SJCRH30 (cell line): ENCODE data around the gene NYNRIN. TPM values are rescaled to one million over a fixed set of nuclear protein-coding genes. Genes with fewer than 3 reads are reported as not detected.
"Not testable (repeated sequence)": the region's sequence is repeated elsewhere in the genome, so short reads cannot be mapped to it uniquely, and the experiment has no call there.

Source experiments
- DNase-seq, 2 experiments: peaks; one replicate each; pipeline ENCODE4 v3.0.0-alpha.2; 2015 to 2020
- H3K27ac ChIP-seq: fragments of 250-450 bp; sonication (Bioruptor Pico); 2 replicates; pipeline ENCODE4 v1.5.1; 2020; ENCODE audit warnings: mild to moderate bottlenecking, moderate library complexity
- H3K27me3 ChIP-seq: fragments of 250-450 bp; sonication (Bioruptor Pico); 2 replicates; pipeline ENCODE4 v1.5.1; 2020; ENCODE audit warnings: mild to moderate bottlenecking, moderate library complexity
- H3K36me3 ChIP-seq: fragments of 250-450 bp; sonication (Bioruptor Pico); 2 replicates; pipeline ENCODE4 v1.5.1; 2020; ENCODE audit warnings: mild to moderate bottlenecking, moderate library complexity
- H3K4me1 ChIP-seq: fragments of 250-450 bp; sonication (Bioruptor Pico); 2 replicates; pipeline ENCODE4 v1.5.1; 2020; ENCODE audit warnings: mild to moderate bottlenecking, moderate library complexity
- H3K4me3 ChIP-seq: fragments of 250-450 bp; sonication (Bioruptor Pico); 2 replicates; pipeline ENCODE4 v1.5.1; 2020; ENCODE audit warnings: mild to moderate bottlenecking, moderate library complexity
- H3K9me3 ChIP-seq: fragments of 250-450 bp; sonication (Bioruptor Pico); replicated peaks from 2 replicates; pipeline ENCODE4 v1.5.1; 2020; ENCODE audit warnings: mild to moderate bottlenecking, moderate library complexity
- total RNA-seq: library from RNA; depleted of rRNA; stranded (reverse); fragments of >200 nt; shearing (Covaris generic); gene quantifications from 2 replicates; pipeline ENCODE4 v1.2.3, GENCODE V29; 2014

NYNRIN gene
- total RNA-seq, 1 experiment from 2014 or later: 12.1 TPM

DNA sequence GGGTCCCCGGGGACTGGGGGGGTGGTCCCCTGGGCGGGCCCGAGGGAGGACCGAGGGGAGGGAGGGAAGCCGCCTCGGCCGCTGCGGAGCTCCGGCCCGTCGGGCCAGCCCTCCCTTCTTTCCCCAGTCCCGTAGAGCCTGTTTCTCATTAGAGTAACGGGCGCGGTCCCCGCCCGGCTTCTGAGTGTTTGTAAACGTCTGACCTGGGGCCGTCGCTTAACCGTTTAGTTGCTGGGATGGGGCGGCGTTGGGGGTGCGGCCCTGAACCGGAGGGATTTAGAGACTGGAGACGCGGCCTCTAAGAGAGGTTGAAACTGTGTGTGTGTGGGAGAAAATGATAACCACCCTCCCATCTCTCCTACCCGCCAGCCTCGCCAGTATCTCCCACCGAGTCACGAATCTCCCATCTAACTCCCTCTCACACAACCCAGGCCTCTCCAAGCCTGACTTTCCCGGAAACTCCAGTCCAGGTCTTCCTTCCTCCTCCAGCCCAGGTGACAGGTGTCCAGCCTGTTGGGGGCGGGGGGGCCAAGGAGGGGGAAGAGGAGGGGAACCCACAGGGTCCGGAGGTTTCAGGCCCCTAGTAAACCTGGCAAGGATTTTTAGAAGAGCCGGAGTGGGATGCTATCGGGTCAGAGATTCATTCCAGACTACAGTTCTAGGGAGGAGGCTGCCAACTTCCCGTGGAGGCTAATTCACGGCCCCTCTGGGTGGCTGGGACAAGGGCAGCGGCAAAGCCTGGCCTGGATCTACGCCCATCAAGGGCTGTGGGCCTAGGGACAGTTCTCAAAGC is 31.9 kb upstream of the NYNRIN start:
- Histone ChIP-seq H3K27ac (peak overlapping the region; percentile 85), H3K27me3 (no peaks in the 10 kb centered on the region), H3K36me3 (no peaks in the 10 kb centered on the region; the same call in 1 of the 2 replicates), H3K4me1 (peaks cover 3% of the 10 kb centered on the region), H3K4me3 (peak overlapping the region; percentile 93), H3K9me3 (no peaks in the 10 kb centered on the region)
- peak; percentile 94 to 98 for DNase-seq

- H3K36me3 ChIP-seq: no peaks in the 10 kb centered on the region; the same call in 1 of the 2 replicates
- peak; percentile 93 to 97 for DNase-seq
- H3K4me3 ChIP-seq: peak within 1 kb of the TSS; percentile 93
- H3K9me3 ChIP-seq: no peaks in the 10 kb centered on the region
- H3K27me3 ChIP-seq: no peaks in the 10 kb centered on the region
- H3K4me1 ChIP-seq: peaks cover 3% of the 10 kb centered on the region
- peak within 1 kb of the TSS; percentile 85 for H3K27ac ChIP-seq
Measured at GRCh38 chr14:24367514-24368211, 31.1 kb upstream of the NYNRIN start, which contains the start of gene NFATC4. NFATC4 (plus strand) TSS chr14:24368184; CDS start chr14:24368341, 157 bp downstream.

DNA sequence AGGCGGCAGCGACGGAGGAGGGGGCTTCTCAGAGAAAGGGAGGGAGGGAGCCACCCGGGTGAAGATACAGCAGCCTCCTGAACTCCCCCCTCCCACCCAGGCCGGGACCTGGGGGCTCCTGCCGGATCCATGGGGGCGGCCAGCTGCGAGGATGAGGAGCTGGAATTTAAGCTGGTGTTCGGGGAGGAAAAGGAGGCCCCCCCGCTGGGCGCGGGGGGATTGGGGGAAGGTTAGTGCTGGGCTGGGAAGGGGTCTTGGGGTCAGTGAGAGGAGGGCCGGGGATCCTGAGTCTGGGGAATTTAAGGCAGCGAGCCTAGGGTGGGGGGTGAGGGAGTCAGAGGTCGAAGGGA is 30.6 kb upstream of the NYNRIN start:
- Histone ChIP-seq H3K36me3 (peaks cover 4% of the 10 kb centered on the region), H3K4me1 (peaks cover 3% of the 10 kb centered on the region), H3K4me3 (peak overlapping the region; percentile 93), H3K27ac (peak overlapping the region; percentile 67; the same call in 1 of the 2 replicates), H3K9me3 (no peaks in the 10 kb centered on the region), H3K27me3 (no peaks in the 10 kb centered on the region)
- peak in 1 of 2 experiments; percentile 38 for DNase-seq

GRCh38 chr14:24368562-24369252 is 30.1 kb upstream of the NYNRIN start:
- DNase-seq: peak; percentile 66 to 70
- Histone ChIP-seq H3K9me3 (no peaks in the 10 kb centered on the region), H3K4me1 (peaks cover 3% of the 10 kb centered on the region), H3K27ac (peak overlapping the region; percentile 67; the same call in 1 of the 2 replicates), H3K4me3 (peak overlapping the region; percentile 93), H3K27me3 (no peaks in the 10 kb centered on the region), H3K36me3 (peaks cover 9% of the 10 kb centered on the region)

DNA sequence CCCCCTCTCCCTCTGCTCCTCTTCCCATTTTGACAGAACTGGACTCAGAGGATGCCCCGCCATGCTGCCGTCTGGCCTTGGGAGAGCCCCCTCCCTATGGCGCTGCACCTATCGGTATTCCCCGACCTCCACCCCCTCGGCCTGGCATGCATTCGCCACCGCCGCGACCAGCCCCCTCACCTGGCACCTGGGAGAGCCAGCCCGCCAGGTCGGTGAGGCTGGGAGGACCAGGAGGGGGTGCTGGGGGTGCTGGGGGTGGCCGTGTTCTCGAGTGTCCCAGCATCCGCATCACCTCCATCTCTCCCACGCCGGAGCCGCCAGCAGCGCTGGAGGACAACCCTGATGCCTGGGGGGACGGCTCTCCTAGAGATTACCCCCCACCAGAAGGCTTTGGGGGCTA is 29.3 kb upstream of the NYNRIN start:
- no peak overlapping the region for H3K27ac ChIP-seq
- no peaks in the 10 kb centered on the region for H3K27me3 ChIP-seq
- DNase-seq: no peak
- peaks cover 3% of the 10 kb centered on the region for H3K4me1 ChIP-seq
- peaks cover 9% of the 10 kb centered on the region for H3K36me3 ChIP-seq
- H3K4me3 ChIP-seq: no peak overlapping the region
- H3K9me3 ChIP-seq: no peaks in the 10 kb centered on the region

GRCh38 chr14:24369907-24370687 is 28.7 kb upstream of the NYNRIN start:
- Histone ChIP-seq H3K4me3 (no peak overlapping the region), H3K4me1 (peaks cover 3% of the 10 kb centered on the region), H3K27me3 (no peaks in the 10 kb centered on the region), H3K36me3 (peaks cover 9% of the 10 kb centered on the region), H3K9me3 (no peaks in the 10 kb centered on the region), H3K27ac (no peak overlapping the region)
- no peak for DNase-seq

GRCh38 chr14:24370748-24371147 is 28.1 kb upstream of the NYNRIN start:
- no peak for DNase-seq
- Histone ChIP-seq H3K4me1 (peaks cover 3% of the 10 kb centered on the region), H3K27me3 (no peaks in the 10 kb centered on the region), H3K4me3 (no peak overlapping the region), H3K27ac (no peak overlapping the region), H3K36me3 (peaks cover 9% of the 10 kb centered on the region), H3K9me3 (no peaks in the 10 kb centered on the region)

DNA sequence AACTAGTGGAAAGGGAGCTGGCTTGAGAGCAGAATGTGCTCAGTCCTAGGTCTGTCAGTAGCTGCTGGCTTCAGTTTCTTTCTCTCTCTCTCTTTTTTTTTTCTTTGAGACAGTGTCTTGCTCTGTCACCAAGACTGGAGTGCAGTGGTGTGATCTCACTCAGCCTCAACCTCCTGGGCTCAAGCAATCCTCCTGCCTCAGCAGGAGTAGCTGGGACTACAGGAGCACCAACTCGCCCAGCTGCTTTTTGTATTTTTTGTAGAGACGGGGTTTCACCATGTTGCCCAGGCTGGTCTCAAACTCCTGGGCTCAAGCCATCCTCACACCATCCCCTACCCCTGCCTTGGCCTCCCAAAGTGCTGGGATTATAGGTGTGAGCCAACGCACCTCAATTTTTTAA is 27.2 kb upstream of the NYNRIN start:
- H3K4me3 ChIP-seq: not testable (repeated sequence)

DNA sequence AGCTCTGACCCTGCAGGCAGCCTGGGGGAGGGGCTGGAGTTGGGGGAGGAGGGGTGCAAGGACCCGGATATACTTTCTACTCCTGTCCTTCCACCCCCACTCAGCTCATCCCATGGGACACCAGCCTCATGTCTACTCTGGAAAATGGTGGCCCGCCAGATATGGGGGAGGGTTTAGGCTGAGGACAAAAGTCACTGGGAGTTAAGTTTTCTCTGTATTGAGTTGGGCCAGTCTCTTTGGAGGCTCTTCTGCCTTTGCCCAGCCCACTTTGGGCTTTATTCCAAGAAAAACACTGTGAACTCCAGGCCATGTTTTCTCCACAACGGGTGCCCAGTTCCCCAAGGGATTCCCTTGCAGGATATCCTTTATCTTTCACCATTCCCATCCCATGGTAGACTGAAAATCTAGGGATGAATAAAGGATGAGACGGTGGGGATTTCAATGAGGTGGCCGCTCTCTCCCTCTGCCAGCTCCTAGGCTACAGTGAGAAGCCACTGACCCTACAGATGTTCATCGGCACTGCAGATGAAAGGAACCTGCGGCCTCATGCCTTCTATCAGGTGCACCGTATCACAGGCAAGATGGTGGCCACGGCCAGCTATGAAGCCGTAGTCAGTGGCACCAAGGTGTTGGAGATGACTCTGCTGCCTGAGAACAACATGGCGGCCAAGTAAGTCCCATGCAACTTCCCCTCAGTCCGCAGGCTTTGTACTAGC is 25.9 kb upstream of the NYNRIN start:
- Histone ChIP-seq H3K27ac (no peak overlapping the region), H3K27me3 (no peaks in the 10 kb centered on the region), H3K9me3 (no peaks in the 10 kb centered on the region), H3K4me1 (peaks cover 3% of the 10 kb centered on the region), H3K36me3 (peaks cover 14% of the 10 kb centered on the region), H3K4me3 (no peak overlapping the region)
- peak; percentile 29 to 54 for DNase-seq

More for the DNA sequence above, 27.2 kb upstream of the NYNRIN start:
- not testable (repeated sequence) for H3K9me3 ChIP-seq, H3K27me3 ChIP-seq, DNase-seq, H3K36me3 ChIP-seq, H3K4me1 ChIP-seq, H3K27ac ChIP-seq

DNA sequence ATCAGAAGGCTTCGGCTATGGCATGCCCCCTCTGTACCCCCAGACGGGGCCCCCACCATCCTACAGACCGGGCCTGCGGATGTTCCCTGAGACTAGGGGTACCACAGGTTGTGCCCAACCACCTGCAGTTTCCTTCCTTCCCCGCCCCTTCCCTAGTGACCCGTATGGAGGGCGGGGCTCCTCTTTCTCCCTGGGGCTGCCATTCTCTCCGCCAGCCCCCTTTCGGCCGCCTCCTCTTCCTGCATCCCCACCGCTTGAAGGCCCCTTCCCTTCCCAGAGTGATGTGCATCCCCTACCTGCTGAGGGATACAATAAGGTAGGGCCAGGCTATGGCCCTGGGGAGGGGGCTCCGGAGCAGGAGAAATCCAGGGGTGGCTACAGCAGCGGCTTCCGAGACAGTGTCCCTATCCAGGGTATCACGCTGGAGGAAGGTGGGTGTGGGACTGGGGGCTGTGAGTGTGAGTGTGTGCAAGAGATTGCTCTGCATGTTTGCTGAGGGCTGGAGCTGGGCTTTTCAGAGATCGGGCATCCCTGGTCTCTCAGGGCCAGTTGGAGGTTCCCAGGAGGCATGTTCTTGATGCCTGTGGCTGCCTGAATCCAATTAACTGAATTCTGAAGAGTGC is 22.2 kb upstream of the NYNRIN start:
- Histone ChIP-seq H3K36me3 (peaks cover 14% of the 10 kb centered on the region), H3K4me3 (no peak overlapping the region)

DNA sequence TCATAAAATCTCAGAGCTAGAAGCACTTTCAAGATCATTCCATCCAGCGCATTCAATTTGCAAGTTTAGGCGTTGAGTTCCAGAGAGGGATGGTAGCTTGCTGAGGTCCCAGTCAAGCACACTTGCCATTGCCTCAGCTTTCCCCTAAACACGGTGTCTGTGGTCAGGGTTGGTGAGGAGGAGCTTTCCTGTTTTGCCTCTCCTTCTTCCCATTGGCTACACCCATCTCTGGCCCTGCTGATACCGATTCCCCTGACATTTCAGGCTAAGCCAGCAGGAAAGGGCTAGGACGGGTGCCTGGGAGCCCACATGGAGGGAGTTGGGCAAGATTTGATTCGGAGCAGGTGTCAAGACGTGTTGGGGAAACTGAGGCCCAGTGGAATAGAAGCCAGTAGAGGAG is 21.7 kb upstream of the NYNRIN start:
- peaks cover 14% of the 10 kb centered on the region for H3K36me3 ChIP-seq

More for the DNA sequence above, 22.2 kb upstream of the NYNRIN start:
- no peaks in the 10 kb centered on the region for H3K27me3 ChIP-seq
- no peaks in the 10 kb centered on the region for H3K9me3 ChIP-seq
- no peaks in the 10 kb centered on the region; the same call in 1 of the 2 replicates for H3K4me1 ChIP-seq
- H3K27ac ChIP-seq: no peak overlapping the region
- no peak for DNase-seq

GRCh38 chr14:24377657-24378056 is 21.1 kb upstream of the NYNRIN start:
- H3K36me3 ChIP-seq: peaks cover 14% of the 10 kb centered on the region
- no peaks in the 10 kb centered on the region for H3K9me3 ChIP-seq

More for the DNA sequence above, 21.7 kb upstream of the NYNRIN start:
- no peak for DNase-seq
- Histone ChIP-seq H3K27ac (no peak overlapping the region), H3K4me1 (no peaks in the 10 kb centered on the region; the same call in 1 of the 2 replicates), H3K4me3 (no peak overlapping the region), H3K9me3 (no peaks in the 10 kb centered on the region), H3K27me3 (no peaks in the 10 kb centered on the region)

DNA sequence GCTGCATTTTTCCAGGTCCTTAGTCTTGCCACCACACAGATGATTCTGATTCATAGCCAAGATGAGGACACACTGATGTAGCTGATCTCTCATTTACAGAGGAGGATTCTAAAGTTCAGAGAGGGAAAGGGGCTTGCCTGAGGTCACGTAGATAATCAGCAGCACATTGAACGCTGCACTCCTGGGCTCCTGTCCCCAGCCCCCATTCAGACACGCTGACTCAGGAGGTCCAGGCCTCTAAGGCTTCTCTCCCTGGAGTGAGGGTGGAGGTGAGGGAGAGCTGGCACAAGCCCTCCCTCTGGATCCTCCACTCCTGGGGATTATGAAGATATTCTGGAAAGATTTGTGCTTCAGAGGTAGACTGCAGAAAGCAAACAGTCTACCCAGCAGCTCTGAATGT is 20.5 kb upstream of the NYNRIN start:
- Histone ChIP-seq H3K4me1 (no peaks in the 10 kb centered on the region), H3K9me3 (no peaks in the 10 kb centered on the region), H3K27ac (no peak overlapping the region), H3K4me3 (no peak overlapping the region), H3K27me3 (no peaks in the 10 kb centered on the region), H3K36me3 (peaks cover 9% of the 10 kb centered on the region)
- no peak for DNase-seq

More at GRCh38 chr14:24377657-24378056, 21.1 kb upstream of the NYNRIN start:
- Histone ChIP-seq H3K4me1 (no peaks in the 10 kb centered on the region; the same call in 1 of the 2 replicates), H3K4me3 (no peak overlapping the region), H3K27ac (no peak overlapping the region), H3K27me3 (no peaks in the 10 kb centered on the region)
- DNase-seq: no peak
